Iris pigment epithelial cell (primary cell): Measurements from ENCODE around the gene BRD7.

Experiments
- DNase-seq: peaks from one replicate; pipeline ENCODE4 v3.0.0-alpha.2; 2011; ENCODE audit warnings: low read depth

The BRD7 gene

GRCh38 chr16:50271148-50272041, 97.4 kb downstream of the BRD7 start:
- DNase-seq, result no peak

- DNase-seq, result no peak
Observed at GRCh38 chr16:50270510-50271147, 98.2 kb downstream of the BRD7 start.

- no peak for DNase-seq
Observed at GRCh38 chr16:50269769-50270509, 98.8 kb downstream of the BRD7 start.

GRCh38 chr16:50269061-50269705, 99.6 kb downstream of the BRD7 start:
- DNase-seq, result no peak

GRCh38 chr16:50268352-50268751, 100.4 kb downstream of the BRD7 start:
- DNase-seq, result no peak

GRCh38 chr16:50267651-50268050, 101.1 kb downstream of the BRD7 start:
- no peak for DNase-seq

GRCh38 chr16:50267151-50267631, 101.6 kb downstream of the BRD7 start:
- no peak for DNase-seq

DNA sequence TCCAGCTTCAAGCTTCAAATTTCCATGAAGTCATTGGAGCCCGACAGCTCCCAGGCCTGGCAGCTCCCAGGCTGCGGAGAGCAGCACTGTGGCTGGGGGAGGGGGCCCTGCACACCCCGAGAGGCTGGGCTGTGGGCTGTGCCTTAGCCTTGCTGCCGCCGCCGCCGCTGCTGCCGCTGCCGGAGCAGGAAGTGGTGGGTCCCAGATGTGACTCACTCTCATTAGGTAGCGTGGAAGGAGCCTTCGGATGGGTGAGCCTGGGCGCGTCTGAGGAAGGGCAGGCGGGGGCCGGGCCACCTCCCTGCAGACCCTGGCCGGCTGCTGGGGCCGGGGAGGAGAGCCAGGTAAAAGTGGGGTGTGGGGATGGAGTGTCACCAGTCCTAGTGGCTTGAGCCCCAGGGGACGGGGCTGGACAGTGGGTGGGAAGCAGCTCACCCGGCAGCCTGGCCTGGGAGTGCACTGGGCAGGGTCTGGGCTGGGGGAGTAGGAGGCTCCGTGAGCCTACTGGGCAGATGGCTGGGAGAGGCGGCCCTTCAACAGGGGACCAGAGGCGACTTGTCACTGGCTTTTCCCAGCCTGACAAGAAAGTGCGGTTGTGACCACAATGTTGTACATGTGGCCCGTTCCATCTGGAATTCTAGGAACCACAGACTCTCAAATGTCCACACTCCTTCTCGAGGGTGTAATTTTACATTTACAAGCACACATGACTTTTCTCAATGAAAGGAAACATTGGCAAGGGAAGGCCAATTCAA, 102.3 kb downstream of the BRD7 start, which contains the start of gene ADCY7:
TSS of gene ADCY7 (plus strand) at position 215 of the 755 bp plus-strand sequence. CDS start 21,629 bp downstream, outside the sequence.
- DNase-seq, result peak; percentile 87
